ENCODE measurements around the gene CNPPD1.

GRCh38 chr2:219197388-219197787 lies 20.7 kb upstream of the CNPPD1 start:
- TF ChIP-seq EZH2 (IDR thresholded peaks at IDR 0.05; ENCODE audit: insufficient read depth, poor library complexity, severe bottlenecking): no peak
- no peak for TF ChIP-seq EZH2phosphoT487 (IDR thresholded peaks at IDR 0.05; ENCODE audit: insufficient read depth, low read depth)
